ENCODE data around the gene AUTS2.

The AUTS2 gene

GRCh38 chr7:70060298-70061068 is 462.2 kb downstream of the AUTS2 start:
- no peak for DNase-seq (ENCODE audit: low read depth in 2 of 2)

GRCh38 chr7:70063371-70063770 is 465.1 kb downstream of the AUTS2 start:
- no peak for DNase-seq (ENCODE audit: low read depth in 2 of 2)

DNA sequence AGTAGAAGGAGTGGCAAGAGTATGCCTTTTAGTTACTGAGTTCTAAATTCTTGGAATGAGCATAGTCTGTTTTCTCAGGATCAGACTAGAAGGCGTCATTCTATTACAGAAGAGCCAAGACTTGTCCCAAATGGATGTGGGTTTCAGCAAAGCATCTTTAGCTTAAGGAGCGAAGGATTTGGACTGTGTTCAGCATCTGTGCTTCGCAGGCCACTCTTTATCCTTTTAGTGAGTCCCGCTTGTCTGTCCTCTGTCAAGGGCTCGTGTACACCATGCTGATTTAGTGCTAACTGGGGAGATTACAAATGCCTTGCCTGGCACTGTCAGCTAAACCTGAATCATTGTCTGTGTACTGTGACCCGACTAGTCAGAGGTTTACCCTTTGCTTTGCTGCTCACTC is 465.7 kb downstream of the AUTS2 start:
- no peak for DNase-seq (ENCODE audit: low read depth in 2 of 2)

DNA sequence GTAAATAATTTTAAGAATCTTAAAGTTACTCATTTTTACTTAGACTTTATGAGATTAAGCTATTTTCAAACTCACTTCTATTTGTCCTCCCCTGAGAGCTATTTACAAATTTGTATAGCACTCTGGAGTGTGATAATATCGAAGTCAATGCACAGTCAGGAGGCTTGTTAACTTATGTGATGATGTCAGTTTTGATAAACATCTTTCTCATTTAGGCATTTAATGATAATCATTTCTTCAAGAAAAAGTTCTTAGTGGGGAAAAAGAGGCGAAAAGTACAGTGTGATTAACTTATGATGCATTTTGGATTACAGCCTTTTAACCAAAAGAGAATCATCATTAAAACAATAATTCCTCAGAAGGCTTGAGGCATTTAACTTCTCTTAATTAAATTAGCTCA is 468.6 kb downstream of the AUTS2 start:
- DNase-seq (ENCODE audit: low read depth in 2 of 2): no peak

GRCh38 chr7:70068531-70068930 is 470.3 kb downstream of the AUTS2 start:
- no peak for DNase-seq (ENCODE audit: low read depth in 2 of 2)

DNA sequence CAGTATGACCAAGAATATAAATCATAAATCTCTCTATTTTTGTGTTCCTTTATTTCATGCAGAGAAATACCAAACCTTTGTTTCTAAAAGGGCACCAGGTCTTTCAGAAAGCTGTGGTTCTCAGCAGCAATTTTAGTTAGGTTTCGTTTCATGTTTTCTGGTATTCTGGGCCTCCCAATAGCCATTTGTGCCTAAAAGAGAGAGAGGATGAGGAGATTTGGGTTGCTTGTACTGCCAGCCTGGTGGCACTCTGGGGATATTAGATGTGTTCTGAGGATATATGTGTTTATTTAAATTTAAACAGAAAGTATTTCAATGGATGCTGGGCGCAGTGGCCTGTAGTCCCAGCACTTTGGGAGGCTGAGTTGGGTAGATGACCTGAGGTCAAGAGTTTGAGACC is 471.7 kb downstream of the AUTS2 start:
- DNase-seq (ENCODE audit: low read depth in 2 of 2): no peak

GRCh38 chr7:70071766-70072165 is 473.5 kb downstream of the AUTS2 start:
- DNase-seq (ENCODE audit: low read depth in 2 of 2): no peak

DNA sequence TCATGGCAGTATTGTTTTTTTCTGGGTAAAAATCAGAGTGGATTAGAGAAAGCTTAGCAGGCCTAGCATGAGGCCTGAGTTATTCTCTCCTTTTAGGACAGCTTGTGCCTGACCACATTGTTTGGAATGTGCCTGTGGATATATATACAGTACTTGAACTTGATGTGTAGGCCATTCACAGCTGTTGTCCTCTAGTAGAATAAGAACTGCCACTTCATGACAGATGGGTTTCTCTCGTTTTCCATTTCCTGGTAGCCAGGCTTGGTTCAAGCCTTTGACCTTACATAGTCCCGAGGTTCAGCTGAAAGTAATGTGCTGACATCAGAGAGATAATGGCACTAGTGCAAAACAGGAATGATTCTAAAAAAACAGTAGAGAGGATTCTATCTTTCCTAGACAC is 473.9 kb downstream of the AUTS2 start:
- no peak for DNase-seq (ENCODE audit: low read depth in 2 of 2)

DNA sequence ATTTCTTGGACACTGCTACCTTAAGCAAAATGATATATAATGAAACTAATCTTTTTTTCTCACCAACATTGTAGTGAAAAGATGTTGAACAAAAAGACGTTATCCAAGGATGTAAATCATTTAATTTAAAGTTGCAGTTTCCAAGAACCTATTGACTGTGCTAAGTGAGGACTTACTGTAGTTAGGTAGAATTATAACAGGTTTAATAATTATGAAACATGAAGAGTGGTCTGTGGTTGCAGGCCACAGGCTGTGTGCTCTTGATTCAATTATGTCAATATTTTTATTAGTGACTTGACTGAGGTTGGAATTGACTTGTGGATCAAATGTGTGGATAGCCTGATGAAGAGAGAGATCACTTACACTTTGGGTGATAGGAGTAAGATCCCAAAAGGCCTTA is 478.1 kb downstream of the AUTS2 start:
- no peak for DNase-seq (ENCODE audit: low read depth in 2 of 2)

GRCh38 chr7:70082099-70082611 is 483.9 kb downstream of the AUTS2 start:
- DNase-seq (ENCODE audit: low read depth in 2 of 2): no peak

GRCh38 chr7:70091362-70091761 is 493.1 kb downstream of the AUTS2 start:
- no peak for DNase-seq (ENCODE audit: low read depth in 2 of 2)

DNA sequence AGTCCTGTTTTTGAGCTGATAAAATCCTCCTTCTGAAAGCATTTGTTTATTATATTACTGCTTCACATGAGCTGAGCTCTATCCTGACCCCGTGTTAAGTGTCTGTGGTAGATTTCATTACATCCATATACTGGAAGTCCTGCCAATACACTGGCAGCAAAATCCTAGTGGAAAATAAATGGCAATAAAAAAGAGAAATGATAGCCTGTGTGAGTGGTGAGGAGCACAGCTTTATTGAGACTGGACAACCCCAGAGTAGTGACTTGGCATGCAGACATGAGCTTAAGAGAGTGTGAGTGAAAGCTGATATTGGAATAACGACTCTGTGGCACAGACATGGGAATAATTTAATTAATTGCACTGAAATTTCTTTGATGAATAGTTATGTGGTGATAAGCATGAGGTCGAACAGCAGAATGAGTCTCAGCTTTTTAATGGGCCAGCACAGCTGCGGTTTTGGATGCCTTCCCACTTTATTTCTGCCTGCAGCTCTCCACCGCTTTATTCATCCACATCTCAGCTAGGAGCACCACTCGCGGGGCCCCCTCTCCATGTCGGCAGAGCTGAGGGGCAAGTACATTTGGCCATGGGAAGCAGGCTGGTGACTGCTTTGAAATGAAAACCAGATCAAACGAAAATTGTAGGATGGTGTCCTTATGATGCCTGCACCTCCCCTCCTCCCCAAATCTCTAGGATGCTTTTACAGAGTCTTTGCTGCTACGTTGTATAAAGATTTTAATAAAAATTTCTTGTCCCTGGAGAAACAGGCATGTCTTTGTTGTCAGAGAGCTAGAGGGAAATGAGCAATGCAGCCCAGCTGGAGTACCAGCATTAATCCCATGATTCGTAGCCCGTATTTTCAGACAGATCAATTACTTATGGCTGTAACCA is 494.3 kb downstream of the AUTS2 start:
- DNase-seq (ENCODE audit: low read depth in 2 of 2): no peak

DNA sequence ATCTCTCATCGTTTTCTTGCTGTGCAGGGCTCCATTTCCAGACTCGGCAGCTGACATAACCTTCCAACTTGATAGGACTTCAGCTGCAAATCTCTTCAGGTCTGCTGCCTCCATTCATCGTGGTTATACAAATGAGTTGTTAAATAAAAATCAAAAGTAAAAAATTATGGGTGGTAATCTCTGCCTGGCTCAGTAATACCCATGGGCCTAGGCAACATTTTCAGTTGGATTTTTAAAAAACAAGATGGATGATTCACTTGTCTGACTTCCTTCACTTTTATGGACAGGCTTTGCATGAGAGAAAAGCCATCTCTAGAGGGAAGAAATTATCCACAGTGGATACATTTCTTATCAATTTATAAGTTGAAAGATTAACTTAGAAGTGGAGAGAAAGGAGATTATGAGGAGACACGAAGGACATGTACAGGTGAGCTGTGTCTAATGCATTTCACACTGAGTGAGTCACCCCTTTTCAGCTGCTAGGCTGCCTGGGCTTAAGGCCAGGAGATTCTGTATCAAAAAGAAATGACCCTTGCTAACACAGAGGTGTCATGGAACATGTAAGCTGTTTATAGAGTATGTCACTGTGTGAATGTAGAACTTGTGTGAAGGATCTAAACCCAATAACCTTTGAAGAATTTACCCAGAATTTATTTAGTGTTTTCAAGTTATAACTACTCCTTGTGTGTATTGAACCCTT is 495.1 kb downstream of the AUTS2 start:
- DNase-seq (ENCODE audit: low read depth in 2 of 2): no peak

DNA sequence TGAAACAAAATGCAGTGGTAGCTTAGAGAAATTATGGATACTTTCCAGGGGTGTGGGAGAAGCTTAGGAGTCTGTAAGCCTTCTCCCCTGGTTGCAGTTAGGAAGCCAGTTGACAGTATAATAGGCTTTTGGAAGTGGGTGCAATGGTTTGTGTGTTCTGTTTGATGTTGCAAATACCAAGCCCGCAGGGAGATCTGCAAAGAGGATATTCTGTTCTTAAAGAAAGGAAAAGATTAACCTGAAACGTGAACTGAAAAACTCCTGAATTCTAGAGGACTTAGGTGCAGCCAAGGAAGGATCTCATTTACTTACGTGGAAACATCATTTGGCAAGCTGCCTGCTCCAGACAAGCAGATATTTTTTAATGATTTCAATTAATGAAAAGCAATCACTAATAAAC is 496.6 kb downstream of the AUTS2 start:
- DNase-seq (ENCODE audit: low read depth in 2 of 2): no peak

GRCh38 chr7:70097645-70098044 is 499.4 kb downstream of the AUTS2 start:
- no peak for DNase-seq (ENCODE audit: low read depth in 2 of 2)

DNA sequence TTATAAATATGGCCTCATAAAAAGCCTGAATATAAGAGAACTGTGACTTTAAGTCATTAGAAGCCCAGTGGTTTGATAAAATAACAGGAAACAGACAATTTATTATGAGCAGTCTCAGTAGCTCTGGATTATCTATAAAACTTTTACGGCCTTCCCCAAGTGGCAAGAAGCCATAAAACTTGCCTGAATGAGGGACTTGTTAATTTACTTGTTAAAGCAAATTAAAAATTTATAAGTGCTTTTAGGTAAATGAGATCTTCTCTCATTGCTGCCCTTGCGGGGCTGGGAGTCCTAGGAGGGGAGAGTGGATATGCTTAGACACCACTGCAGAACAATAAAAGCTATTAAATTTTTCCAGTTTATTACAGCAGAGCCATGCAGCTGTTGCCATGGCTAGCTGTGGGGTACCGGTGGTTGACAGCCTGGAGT is 499.9 kb downstream of the AUTS2 start:
- DNase-seq (ENCODE audit: low read depth in 2 of 2): no peak

- no peak for DNase-seq (ENCODE audit: low read depth in 2 of 2)
Measured at GRCh38 chr7:70098905-70099672, 500.8 kb downstream of the AUTS2 start.

- DNase-seq (ENCODE audit: low read depth in 2 of 2): no peak
Measured at GRCh38 chr7:70104243-70104642, 506.0 kb downstream of the AUTS2 start.

DNA sequence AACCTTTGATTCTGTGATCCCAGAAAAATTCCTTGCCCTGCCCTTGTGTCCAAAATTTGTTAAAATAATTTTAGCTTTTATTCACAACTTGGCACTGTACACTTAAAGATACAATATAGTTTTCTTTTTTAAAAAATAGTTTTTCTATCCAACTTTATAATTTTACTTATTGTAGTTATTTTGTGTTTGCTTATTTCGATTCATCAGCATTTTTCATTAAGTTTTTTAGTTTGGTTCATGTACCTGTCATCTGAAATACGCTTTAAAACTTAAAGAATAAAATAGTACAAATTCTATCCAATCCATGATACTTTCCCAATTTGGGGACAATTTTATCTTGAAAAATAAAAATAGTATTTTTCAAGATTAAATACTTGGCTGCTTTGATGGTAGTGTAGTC is 514.8 kb downstream of the AUTS2 start:
- no peak for DNase-seq (ENCODE audit: low read depth in 2 of 2)

DNA sequence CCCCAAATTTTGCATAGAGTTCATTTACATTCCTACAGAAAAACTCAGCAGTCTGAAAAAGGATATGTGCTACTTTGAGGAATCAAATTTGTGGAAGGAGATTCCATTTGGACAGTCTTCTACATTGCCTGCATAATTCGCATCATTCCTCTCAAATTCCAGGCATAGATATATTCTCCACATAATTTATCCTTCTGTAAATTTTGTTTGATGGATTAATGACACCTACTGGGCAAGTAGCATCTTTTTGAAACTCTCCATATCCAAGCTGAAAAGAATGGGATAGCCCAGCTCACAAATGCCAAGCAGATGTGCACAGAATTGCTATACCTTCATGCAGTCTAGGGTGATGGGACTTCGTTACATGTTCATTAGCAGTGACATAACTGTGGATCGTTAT is 515.3 kb downstream of the AUTS2 start:
- no peak for DNase-seq (ENCODE audit: low read depth in 2 of 2)

DNA sequence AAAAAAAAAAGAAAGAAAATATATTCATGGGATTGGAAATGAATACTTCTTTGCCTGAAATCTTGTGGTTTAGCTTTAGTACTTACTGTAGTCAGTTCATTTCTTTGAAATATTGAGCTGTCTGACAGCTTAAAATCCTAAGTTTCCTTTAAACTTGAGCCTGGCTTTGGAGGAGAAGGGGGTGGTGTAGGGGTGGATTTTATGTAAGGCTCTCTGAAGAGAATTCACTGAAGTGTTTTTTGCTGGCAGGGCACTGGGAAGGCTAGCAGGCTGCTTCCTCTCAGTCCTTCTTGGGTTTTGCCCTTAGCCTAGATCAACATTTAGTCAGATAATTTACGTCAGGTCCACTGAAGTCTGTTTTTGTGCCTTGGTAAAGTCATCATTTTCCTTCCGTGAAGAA is 516.5 kb downstream of the AUTS2 start:
- DNase-seq (ENCODE audit: low read depth in 2 of 2): no peak

All from stimulated activated CD8-positive, alpha-beta memory T cell treated with anti-CD3 and anti-CD28 coated beads, Interleukin-15, amount 100 ng/mL, for 4 hours (primary cell).